Heart left ventricle (tissue), 16 donors: Measurements from ENCODE around the gene RAP1GAP. TPM values are rescaled to one million over a fixed set of nuclear protein-coding genes. Genes with fewer than 3 reads are reported as not detected.

Experiments
- ATAC-seq, 4 donors: fragments of 200-7000 bp; cut with Tn5 transposase; one replicate each; pipeline ENCODE4 v1.9.1; 2020 to 2022; ENCODE audit warnings: moderate library complexity in 4 of 4, mild to moderate bottlenecking in 3 of 4, moderate number of reproducible peaks in 1 of 4
- DNase-seq, 5 donors: peaks; one replicate each; pipeline ENCODE4 v3.0.0-alpha.2; 2020
- H3K27ac ChIP-seq, 12 donors: fragments of 200-600 bp; sonication (generic) in 4 of 12; one replicate each; pipeline versions ENCODE4 v1.5.0 to v1.8.0; 2016 to 2022; ENCODE audit warnings: mild to moderate bottlenecking in 2 of 12
- H3K27me3 ChIP-seq, 9 donors: fragments of 200-600 bp; sonication (generic) in 2 of 9; one replicate each; pipeline versions ENCODE4 v1.5.1 to v1.8.0; 2016 to 2022; ENCODE audit warnings: mild to moderate bottlenecking in 3 of 9
- H3K36me3 ChIP-seq, 9 donors: fragments of 200-600 bp; sonication (generic) in 2 of 9; one replicate each; pipeline versions ENCODE4 v1.5.0 to v1.8.0; 2018 to 2022; ENCODE audit warnings: mild to moderate bottlenecking in 2 of 9
- H3K4me1 ChIP-seq, 12 donors: fragments of 200-600 bp; sonication (generic) in 4 of 12; one replicate each; pipeline versions ENCODE4 v1.5.0 to v1.8.0; 2016 to 2022; ENCODE audit warnings: mild to moderate bottlenecking in 3 of 12
- H3K4me3 ChIP-seq, 12 donors: fragments of 200-600 bp; sonication (generic) in 4 of 12; one replicate each; pipeline versions ENCODE4 v1.5.0 to v1.8.0; 2017 to 2022; ENCODE audit warnings: mild to moderate bottlenecking in 9 of 12, moderate library complexity in 4 of 12
- H3K9me3 ChIP-seq, 12 donors: fragments of 200-600 bp; sonication (generic) in 4 of 12; one replicate each; pipeline versions ENCODE4 v1.5.0 to v1.8.0; 2016 to 2022; ENCODE audit warnings: mild to moderate bottlenecking in 1 of 12
- CTCF ChIP-seq, 12 donors: fragments of 200-600 bp; sonication (generic) in 4 of 12; IDR thresholded peaks; one replicate each; pipeline versions ENCODE4 v1.5.0 to v1.8.0; 2018 to 2022; ENCODE audit warnings: antibody characterized with exemption in 12 of 12, mild to moderate bottlenecking in 5 of 12
- POLR2A ChIP-seq, 2 donors: fragments of 450-650 bp; IDR thresholded peaks; one replicate each; pipeline ENCODE4 v1.6.1; 2017; ENCODE audit warnings: antibody characterized with exemption in 2 of 2, mild to moderate bottlenecking in 2 of 2, moderate library complexity in 2 of 2
- WGBS, 4 donors: extraction: QIAGEN DNeasy Blood & Tissue Kit in 2 of 4; methylation state at CpG; one replicate each; pipeline versions ENCODE4 v1.1.5 to v1.1.7; 2013 to 2018; 5-methylcytosine and 5-hydroxymethylcytosine counted together
- intact Hi-C, 10 donors: fragments of 100-400 bp; cut with DNase I; formaldehyde crosslinking; loops; one replicate each; pipeline versions ENCODE4 v1.11.1 to v1.14.2; 2022
- polyA plus RNA-seq, 2 donors: library from polyadenylated mRNA; stranded (reverse); fragments of 200-250 nt; gene quantifications; one replicate each; pipeline ENCODE4 v1.2.3, GENCODE V29; 2013
- total RNA-seq, 9 donors: library from RNA; depleted of rRNA in 2 of 9; stranded (reverse); fragments of >200 nt in 2 of 9; fragmentation: NEBNext Ultra II Directional in 3 of 9; extraction: Animal tissue kit (Norgen Biotek cat#: 25700) in 3 of 9; gene quantifications; one replicate each; pipeline versions ENCODE4 v1.1.0 to v1.2.4, GENCODE V29; 2016 to 2023
- donor health status: ischemic (EF 13 %, LVEDD 7.1; RV severe dilation, severe dysfunction).
- donor health status: healthy with polysubstance abuse.
- donor health status: DM: no; HTN: yes; CAD: no.
- donor health status: DM: no; HTN: no; CAD: no.
- donor health status: ischemic (EF 25% LVEDD 6.9; RV normal size, moderate dysfunction).
- donor health status: ischemic (EF 25% LVEDD 5.7; RV mildly dilated, moderate dysfunction).
- donor health status: healthy.
- donor health status: DM: yes; HTN: yes; CAD: no.
- donor health status: ischemic (EF 35%, LVEDD 5.7; RV mildly dilated, moderate dysfunction).
- donor health status: nonischemic (EF 11% LVEDD 7.7; RV severe dilation, severe dysfunction).
- donor health status: DM: yes; HTN: yes; CAD: no.
- donor health status: PGD.
- donor health status: ischemic (EF 29% LVEDD 5.4; RV normal size, mild dysfunction).
- donor health status: nonischemic (EF 23%, LVEDD 6.1; RV moderate dilation, normal function).

Gene RAP1GAP
- total and polyA plus RNA-seq, 11 donors: 0.75 to 8.0 (median 3.8) TPM

- no peaks in the 10 kb centered on the region for H3K36me3 ChIP-seq
- no peak overlapping the region for H3K27ac ChIP-seq
- no peak overlapping the region for H3K4me3 ChIP-seq
- no peak for TF ChIP-seq POLR2A (IDR thresholded peaks at IDR 0.05)
- peak; percentile 50 to 71 (median 64) for TF ChIP-seq CTCF (IDR thresholded peaks at IDR 0.05)
- intact Hi-C loops: loop anchor here in 4 of 10 donors (1.0 to 10.0 kb wide), 6 partner anchors 62 to 340 kb away; partner anchors contain the start of gene ALPL (in 1 of the 4)
- DNase-seq: peak; percentile 53 to 80 (median 70)
- H3K4me1 ChIP-seq: peaks cover 0 to 7% (median 0%) of the 10 kb centered on the region in 12 donors
- ATAC-seq: peak in 2 of 4 donors; percentile 48 to 56
- 60 to 63% (median 62%) methylated on average over 25 to 26 of the region's 26 CpGs for WGBS, 4 donors
- H3K27me3 ChIP-seq: no peaks in the 10 kb centered on the region
- no peaks in the 10 kb centered on the region for H3K9me3 ChIP-seq
Measured at GRCh38 chr1:21594935-21595897, 73.9 kb downstream of the RAP1GAP start.

GRCh38 chr1:21594501-21594900, 74.7 kb downstream of the RAP1GAP start:
- Histone ChIP-seq H3K4me3 (no peak overlapping the region), H3K4me1 (peaks cover 0 to 7% (median 0%) of the 10 kb centered on the region in 12 donors), H3K9me3 (no peaks in the 10 kb centered on the region), H3K27ac (no peak overlapping the region), H3K27me3 (no peaks in the 10 kb centered on the region), H3K36me3 (no peaks in the 10 kb centered on the region)
- intact Hi-C loops: loop anchor here in 3 of 10 donors (2.0 to 10.0 kb wide), 3 partner anchors 222 to 340 kb away; no protein-coding TSS in a partner anchor
- DNase-seq: no peak
- no peak for ATAC-seq
- TF ChIP-seq POLR2A (IDR thresholded peaks at IDR 0.05) (no peak), CTCF (IDR thresholded peaks at IDR 0.05) (no peak)
- 60 to 74% (median 66%) methylated on average over 10 to 11 of the region's 11 CpGs for WGBS, 4 donors

GRCh38 chr1:21593231-21593630, 75.9 kb downstream of the RAP1GAP start:
- DNase-seq (no peak), ATAC-seq (no peak)
- 77 to 93% (median 85%) methylated on average over 6 to 8 of the region's 8 CpGs for WGBS, 4 donors
- Histone ChIP-seq H3K27me3 (no peaks in the 10 kb centered on the region), H3K9me3 (no peaks in the 10 kb centered on the region), H3K27ac (no peak overlapping the region), H3K4me3 (no peak overlapping the region), H3K36me3 (no peaks in the 10 kb centered on the region), H3K4me1 (peaks cover 0 to 7% (median 0%) of the 10 kb centered on the region in 12 donors)
- intact Hi-C loops: loop anchor here in 2 of 10 donors (5.0 to 10.0 kb wide), 2 partner anchors 221 to 338 kb away; no protein-coding TSS in a partner anchor
- TF ChIP-seq POLR2A (IDR thresholded peaks at IDR 0.05): no peak

DNA sequence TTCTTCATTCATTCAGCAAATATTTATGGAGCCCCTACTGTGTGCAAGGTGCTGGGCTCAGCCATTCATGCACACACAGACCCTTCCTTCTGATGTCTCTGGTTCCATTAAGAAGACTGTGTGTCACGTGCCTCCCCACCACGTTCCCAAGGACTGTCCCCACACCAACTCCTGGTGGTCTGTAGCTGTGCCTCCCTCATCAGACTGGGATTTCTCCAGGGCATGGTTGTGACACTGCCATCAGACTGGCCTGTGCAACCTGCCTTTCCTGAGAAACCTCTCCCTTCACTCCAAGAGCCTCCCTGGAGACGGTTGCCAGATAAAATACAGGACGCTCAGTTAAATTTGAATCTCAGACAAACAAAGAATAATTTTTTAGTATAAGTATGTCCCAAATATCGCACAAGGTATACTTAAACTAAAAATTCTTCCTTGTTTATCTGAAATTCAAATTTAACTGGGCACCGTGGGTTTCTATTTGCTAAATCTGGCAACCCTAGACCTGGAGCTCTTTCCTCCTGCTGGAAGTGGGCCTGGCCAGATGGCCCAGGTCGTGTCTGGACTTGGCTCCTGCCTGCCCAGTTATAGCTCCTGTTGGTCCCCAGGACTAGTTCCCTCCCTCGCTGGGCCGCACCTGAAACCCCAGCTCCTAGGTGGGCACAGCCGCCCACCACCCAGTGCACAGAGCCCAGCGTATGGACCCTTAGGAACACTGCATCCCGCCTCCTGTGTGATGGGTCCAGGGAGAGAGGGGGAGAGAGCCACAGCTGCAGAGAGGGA, 76.9 kb downstream of the RAP1GAP start:
- H3K27me3 ChIP-seq: no peaks in the 10 kb centered on the region
- no peak overlapping the region for H3K27ac ChIP-seq
- no peak overlapping the region for H3K4me3 ChIP-seq
- DNase-seq: no peak
- peaks cover 0 to 7% (median 0%) of the 10 kb centered on the region in 12 donors for H3K4me1 ChIP-seq
- intact Hi-C loops: loop anchor here in 2 of 10 donors (5.0 to 10.0 kb wide), 2 partner anchors 220 to 337 kb away; no protein-coding TSS in a partner anchor
- no peaks in the 10 kb centered on the region for H3K36me3 ChIP-seq
- TF ChIP-seq POLR2A (IDR thresholded peaks at IDR 0.05): no peak
- TF ChIP-seq CTCF (IDR thresholded peaks at IDR 0.05): no peak
- 81 to 90% (median 83%) methylated on average over 8 to 12 of the region's 12 CpGs for WGBS, 4 donors
- no peaks in the 10 kb centered on the region for H3K9me3 ChIP-seq
- no peak for ATAC-seq
